PC-3 (cell line): ENCODE data around the gene SLC6A11.

Experiments used
- EZH2 ChIP-seq: fragments of 300-600 bp; sonication (generic); IDR thresholded peaks from one replicate; pipeline ENCODE4 v1.6.1; 2017; ENCODE audit warnings: antibody characterized with exemption, mild to moderate bottlenecking, low read length; ENCODE audit not compliant: unreplicated experiment
- EZH2phosphoT487 ChIP-seq: fragments of 300-600 bp; sonication (generic); IDR thresholded peaks from 2 replicates; pipeline ENCODE4 v1.6.1; 2018; ENCODE audit warnings: mild to moderate bottlenecking, antibody characterized with exemption, low read length, borderline replicate concordance
- TF ChIP-seq, protein P1 (sequence below): fragments of 300-600 bp; sonication (generic); conservative IDR thresholded peaks from 2 replicates; pipeline ENCODE4 v1.5.1; 2017; ENCODE audit warnings: antibody characterized with exemption, low read depth, mild to moderate bottlenecking, low read length

GRCh38 chr3:10845839-10846656 lies 30.0 kb downstream of the SLC6A11 start:
- TF ChIP-seq, protein P1, sequence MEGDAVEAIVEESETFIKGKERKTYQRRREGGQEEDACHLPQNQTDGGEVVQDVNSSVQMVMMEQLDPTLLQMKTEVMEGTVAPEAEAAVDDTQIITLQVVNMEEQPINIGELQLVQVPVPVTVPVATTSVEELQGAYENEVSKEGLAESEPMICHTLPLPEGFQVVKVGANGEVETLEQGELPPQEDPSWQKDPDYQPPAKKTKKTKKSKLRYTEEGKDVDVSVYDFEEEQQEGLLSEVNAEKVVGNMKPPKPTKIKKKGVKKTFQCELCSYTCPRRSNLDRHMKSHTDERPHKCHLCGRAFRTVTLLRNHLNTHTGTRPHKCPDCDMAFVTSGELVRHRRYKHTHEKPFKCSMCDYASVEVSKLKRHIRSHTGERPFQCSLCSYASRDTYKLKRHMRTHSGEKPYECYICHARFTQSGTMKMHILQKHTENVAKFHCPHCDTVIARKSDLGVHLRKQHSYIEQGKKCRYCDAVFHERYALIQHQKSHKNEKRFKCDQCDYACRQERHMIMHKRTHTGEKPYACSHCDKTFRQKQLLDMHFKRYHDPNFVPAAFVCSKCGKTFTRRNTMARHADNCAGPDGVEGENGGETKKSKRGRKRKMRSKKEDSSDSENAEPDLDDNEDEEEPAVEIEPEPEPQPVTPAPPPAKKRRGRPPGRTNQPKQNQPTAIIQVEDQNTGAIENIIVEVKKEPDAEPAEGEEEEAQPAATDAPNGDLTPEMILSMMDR: no peak
- no peak for TF ChIP-seq EZH2
- TF ChIP-seq EZH2phosphoT487: no peak
